ENCODE measurements around the gene PDXP.

GRCh38 chr22:37714634-37715033 lies 56.1 kb downstream of the PDXP start:
- TF ChIP-seq POLR2AphosphoS5 (IDR thresholded peaks at IDR 0.05; ENCODE audit: low read depth, low read length) (no peak), REST (IDR thresholded peaks at IDR 0.05; ENCODE audit: insufficient read depth in 1 of 2, low read depth in 2 of 2, low read length in 2 of 2) (no peak), SIN3A (IDR thresholded peaks at IDR 0.05; ENCODE audit: borderline replicate concordance, insufficient read depth, low read length) (no peak)

All from PFSK-1 (cell line).